PFSK-1 (cell line): ENCODE measurements around the gene SCNN1B.

ENCODE experiments used
- FOXP2 ChIP-seq: optimal IDR thresholded peaks from 2 replicates; pipeline ENCODE3; 2011; ENCODE audit warnings: borderline replicate concordance, control low read depth, inconsistent platforms; ENCODE audit not compliant: insufficient read depth; ENCODE audit errors: extremely low read length, extremely low read depth
- POLR2AphosphoS5 ChIP-seq: IDR thresholded peaks from 2 replicates; pipeline ENCODE4 v1.6.1; 2012; ENCODE audit warnings: low read depth, mild to moderate bottlenecking, control low read depth, low read length, moderate library complexity
- SIN3A ChIP-seq: IDR thresholded peaks from 2 replicates; pipeline ENCODE4 v1.6.1; 2012; ENCODE audit warnings: mild to moderate bottlenecking, low read length, moderate library complexity, borderline replicate concordance; ENCODE audit not compliant: insufficient read depth
- TAF1 ChIP-seq: IDR thresholded peaks from 2 replicates; pipeline ENCODE4 v1.6.1; 2012; ENCODE audit warnings: low read length, control low read depth, borderline replicate concordance; ENCODE audit not compliant: insufficient read depth
- TF ChIP-seq, protein P1 (sequence below), 2 experiments: IDR thresholded peaks; 2 replicates each; pipeline versions ENCODE4 v1.6.1 to v1.8.0; 2011 to 2012; ENCODE audit warnings: low read depth in 2 of 2, low read length in 2 of 2, control low read depth in 1 of 2, inconsistent platforms in 1 of 2, mild to moderate bottlenecking in 1 of 2, moderate library complexity in 1 of 2; ENCODE audit not compliant: insufficient read depth in 1 of 2

Gene SCNN1B

DNA sequence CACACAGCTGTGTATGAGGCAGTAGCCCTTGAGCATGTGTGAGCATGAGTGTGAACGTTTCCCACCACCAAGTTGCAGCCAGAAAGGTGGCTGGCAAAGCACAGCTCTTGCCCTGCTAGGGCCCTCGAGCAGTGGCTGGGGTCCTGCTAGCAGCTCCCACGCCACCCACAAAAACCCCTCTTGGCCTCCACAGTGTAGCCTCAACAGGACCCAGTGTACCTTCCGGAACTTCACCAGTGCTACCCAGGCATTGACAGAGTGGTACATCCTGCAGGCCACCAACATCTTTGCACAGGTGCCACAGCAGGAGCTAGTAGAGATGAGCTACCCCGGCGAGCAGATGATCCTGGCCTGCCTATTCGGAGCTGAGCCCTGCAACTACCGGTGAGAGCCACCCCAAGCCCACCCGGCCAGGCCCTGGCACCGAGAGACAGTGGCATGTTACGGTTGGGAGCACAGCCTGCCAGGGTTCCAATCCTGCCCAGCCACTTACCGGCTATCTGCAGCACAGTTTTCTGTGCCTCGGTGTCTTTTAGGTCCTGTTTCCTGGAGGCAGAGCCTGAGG lies 53.1 kb downstream of the SCNN1B start:
- no peak for TF ChIP-seq TAF1
- no peak for TF ChIP-seq FOXP2
- no peak for TF ChIP-seq SIN3A
- no peak for TF ChIP-seq POLR2AphosphoS5
- TF ChIP-seq, protein P1, sequence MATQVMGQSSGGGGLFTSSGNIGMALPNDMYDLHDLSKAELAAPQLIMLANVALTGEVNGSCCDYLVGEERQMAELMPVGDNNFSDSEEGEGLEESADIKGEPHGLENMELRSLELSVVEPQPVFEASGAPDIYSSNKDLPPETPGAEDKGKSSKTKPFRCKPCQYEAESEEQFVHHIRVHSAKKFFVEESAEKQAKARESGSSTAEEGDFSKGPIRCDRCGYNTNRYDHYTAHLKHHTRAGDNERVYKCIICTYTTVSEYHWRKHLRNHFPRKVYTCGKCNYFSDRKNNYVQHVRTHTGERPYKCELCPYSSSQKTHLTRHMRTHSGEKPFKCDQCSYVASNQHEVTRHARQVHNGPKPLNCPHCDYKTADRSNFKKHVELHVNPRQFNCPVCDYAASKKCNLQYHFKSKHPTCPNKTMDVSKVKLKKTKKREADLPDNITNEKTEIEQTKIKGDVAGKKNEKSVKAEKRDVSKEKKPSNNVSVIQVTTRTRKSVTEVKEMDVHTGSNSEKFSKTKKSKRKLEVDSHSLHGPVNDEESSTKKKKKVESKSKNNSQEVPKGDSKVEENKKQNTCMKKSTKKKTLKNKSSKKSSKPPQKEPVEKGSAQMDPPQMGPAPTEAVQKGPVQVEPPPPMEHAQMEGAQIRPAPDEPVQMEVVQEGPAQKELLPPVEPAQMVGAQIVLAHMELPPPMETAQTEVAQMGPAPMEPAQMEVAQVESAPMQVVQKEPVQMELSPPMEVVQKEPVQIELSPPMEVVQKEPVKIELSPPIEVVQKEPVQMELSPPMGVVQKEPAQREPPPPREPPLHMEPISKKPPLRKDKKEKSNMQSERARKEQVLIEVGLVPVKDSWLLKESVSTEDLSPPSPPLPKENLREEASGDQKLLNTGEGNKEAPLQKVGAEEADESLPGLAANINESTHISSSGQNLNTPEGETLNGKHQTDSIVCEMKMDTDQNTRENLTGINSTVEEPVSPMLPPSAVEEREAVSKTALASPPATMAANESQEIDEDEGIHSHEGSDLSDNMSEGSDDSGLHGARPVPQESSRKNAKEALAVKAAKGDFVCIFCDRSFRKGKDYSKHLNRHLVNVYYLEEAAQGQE (IDR thresholded peaks at IDR 0.05; ENCODE audit: insufficient read depth in 1 of 2, low read depth in 2 of 2, low read length in 2 of 2) = no peak

DNA sequence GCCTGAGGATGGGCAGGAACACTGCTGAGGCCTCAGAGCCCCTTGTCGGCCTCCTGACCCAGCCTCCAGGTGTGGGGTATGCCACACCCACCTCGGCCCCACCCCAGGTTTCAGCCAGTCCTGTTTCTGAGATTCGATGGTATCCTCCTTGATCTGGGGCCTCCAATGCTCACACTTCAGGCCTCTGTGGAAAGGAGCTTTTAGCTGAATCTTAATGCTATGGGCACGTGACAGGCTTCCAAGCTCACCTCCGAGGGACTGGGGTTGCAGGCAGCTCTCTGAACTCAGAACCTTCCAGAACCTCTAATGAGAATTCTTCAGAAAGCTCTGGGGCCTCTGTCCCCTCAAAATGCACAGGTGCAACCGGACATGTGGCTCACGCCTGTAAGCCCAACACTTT lies 54.8 kb downstream of the SCNN1B start:
- TF ChIP-seq SIN3A (no peak), FOXP2 (no peak), TAF1 (no peak), POLR2AphosphoS5 (no peak)
- TF ChIP-seq, protein P1 (IDR thresholded peaks at IDR 0.05; ENCODE audit: insufficient read depth in 1 of 2, low read depth in 2 of 2, low read length in 2 of 2) = no peak

DNA sequence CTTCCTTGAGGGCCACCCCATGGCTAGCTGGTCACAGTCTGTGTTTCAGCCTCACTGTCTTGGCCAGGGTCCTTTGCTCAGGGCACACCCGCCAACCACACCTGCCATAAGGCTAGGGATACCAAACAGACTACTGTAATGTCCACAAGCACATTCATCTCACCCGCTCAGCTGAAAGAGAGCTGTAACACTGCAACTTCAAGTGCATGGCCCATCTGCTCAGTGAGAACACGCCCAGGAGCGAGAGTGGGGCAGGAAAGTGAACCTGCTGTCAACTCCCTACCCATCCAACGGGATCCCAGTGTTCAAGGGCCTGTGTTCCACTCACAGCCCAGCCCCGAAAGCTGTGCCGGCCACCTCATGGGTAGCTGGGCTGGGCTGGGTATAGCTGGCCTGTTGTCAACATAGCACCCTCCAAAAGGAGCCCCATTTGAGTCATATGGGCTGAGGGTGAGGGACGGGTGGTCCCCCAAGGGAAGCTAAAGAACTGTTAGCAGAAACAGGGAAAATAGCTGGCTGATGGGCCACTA lies 55.7 kb downstream of the SCNN1B start:
- TF ChIP-seq TAF1 (no peak), SIN3A (no peak), FOXP2 (no peak), POLR2AphosphoS5 (no peak)
- TF ChIP-seq, protein P1 (IDR thresholded peaks at IDR 0.05; ENCODE audit: insufficient read depth in 1 of 2, low read depth in 2 of 2, low read length in 2 of 2) = no peak

DNA sequence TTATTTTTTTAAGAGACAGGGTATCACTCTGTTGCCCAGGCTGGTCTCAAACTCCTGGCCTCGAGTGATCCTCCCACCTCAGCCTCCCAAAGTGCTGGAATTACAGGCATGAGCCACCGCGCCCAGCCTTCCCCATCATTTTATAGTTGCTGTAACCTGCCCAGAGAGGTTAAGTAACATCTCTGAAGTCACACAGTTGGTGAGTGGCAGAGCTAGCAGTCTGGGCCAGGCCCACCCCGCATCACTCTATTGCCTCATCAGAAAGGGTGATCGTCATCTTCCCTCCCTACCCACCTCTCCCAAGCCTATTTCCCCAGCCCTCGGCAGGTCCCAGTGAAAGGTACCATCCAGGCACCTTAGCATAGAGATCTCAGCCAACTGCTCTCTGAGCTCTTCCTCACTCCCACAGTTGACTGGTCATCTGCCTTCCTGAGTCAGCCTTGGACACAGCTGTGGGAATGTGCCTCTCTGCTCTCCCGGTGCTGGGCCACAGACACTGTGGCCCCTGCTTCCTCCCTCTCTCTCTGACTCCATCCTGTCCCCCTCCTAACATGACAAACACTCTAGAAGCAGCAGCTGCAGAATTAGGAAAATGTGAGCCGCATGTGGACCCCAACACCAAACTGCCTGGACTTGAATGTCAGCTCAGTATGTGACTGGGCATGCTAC lies 57.1 kb downstream of the SCNN1B start:
- TF ChIP-seq, protein P1 (IDR thresholded peaks at IDR 0.05; ENCODE audit: insufficient read depth in 1 of 2, low read depth in 2 of 2, low read length in 2 of 2) = no peak
- no peak for TF ChIP-seq TAF1
- no peak for TF ChIP-seq POLR2AphosphoS5
